Measurements from ENCODE around the gene BTBD16.

Gene BTBD16

DNA sequence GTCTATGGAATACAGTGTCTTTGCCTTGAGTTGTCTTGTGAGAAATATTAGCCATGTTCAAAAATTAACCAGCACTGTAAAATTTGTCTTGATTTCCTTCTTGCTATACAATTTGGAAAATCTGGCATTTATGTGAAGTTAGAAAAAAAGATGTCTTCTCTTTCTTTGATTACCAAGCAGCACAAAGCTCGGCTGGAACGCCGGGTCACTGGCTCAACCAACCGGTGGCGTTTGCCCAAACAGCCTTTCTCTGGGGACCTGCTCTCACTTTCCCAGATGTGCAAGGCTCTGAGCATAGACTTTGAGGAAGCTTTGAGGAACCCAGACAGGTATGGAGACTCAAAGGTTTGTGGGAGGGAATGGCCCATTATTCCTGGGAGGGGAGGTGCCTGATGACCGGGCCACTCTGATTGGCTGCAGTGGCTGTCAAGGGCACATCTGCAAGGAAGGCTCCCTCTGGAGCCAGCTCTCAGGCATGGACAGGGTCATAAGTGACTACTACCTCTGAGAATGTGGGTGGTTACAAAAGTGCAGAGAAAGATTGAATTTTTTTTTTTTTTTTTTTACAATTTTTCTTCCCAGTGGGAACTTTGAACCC, 5.6 kb downstream of the BTBD16 start:
- no peaks in the 10 kb centered on the region for H3K9me3 ChIP-seq (ENCODE audit: control insufficient read depth, low read length)
- H3K27ac ChIP-seq, result no peak overlapping the region
- H3K9ac ChIP-seq, result no peak overlapping the region
- no peaks in the 10 kb centered on the region for H3K4me1 ChIP-seq
- H3K4me3 ChIP-seq (ENCODE audit: low read depth, low read length), result no peak overlapping the region
- no peak overlapping the region for H3K4me2 ChIP-seq (ENCODE audit: low read length)
- TF ChIP-seq, protein P1, sequence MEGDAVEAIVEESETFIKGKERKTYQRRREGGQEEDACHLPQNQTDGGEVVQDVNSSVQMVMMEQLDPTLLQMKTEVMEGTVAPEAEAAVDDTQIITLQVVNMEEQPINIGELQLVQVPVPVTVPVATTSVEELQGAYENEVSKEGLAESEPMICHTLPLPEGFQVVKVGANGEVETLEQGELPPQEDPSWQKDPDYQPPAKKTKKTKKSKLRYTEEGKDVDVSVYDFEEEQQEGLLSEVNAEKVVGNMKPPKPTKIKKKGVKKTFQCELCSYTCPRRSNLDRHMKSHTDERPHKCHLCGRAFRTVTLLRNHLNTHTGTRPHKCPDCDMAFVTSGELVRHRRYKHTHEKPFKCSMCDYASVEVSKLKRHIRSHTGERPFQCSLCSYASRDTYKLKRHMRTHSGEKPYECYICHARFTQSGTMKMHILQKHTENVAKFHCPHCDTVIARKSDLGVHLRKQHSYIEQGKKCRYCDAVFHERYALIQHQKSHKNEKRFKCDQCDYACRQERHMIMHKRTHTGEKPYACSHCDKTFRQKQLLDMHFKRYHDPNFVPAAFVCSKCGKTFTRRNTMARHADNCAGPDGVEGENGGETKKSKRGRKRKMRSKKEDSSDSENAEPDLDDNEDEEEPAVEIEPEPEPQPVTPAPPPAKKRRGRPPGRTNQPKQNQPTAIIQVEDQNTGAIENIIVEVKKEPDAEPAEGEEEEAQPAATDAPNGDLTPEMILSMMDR (IDR thresholded peaks at IDR 0.05), result no peak
- no peaks in the 10 kb centered on the region for H3K36me3 ChIP-seq (ENCODE audit: control insufficient read depth, insufficient read depth, low read length)
- no peaks in the 10 kb centered on the region for H3K79me2 ChIP-seq
- no peak overlapping the region for H2AFZ ChIP-seq
- H3K27me3 ChIP-seq (ENCODE audit: control insufficient read depth, insufficient read depth, low read length), result no peaks in the 10 kb centered on the region

DNA sequence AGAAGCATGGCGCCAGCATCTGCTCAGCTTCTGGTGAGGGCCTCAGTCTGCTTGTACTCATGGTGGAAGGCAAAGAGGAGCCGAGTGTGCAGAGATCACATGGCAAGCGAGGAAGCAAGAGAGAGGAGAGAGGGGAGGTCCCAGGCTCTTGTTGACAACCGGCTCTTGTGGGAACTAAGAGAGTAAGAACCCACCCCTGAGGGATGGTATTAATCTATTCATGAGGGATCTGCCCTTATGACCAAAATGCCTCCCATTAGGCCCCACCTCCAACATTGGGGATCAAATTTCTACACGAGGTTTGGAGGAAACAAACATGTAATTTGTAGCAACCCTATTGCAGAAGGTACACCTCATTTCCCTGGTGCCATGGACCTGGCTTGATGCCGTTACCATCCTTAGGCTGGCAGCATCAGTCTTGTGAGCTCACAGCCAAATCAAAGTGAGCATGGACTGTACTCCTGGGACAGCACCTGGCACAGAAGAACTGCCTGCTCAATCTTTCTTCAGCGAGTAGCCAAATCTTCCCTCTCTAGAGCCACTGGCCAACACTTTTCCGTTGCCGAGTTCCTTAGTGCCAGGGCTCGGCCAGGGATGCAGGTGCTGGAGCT, 6.5 kb downstream of the BTBD16 start:
- no peaks in the 10 kb centered on the region for H3K9me3 ChIP-seq (ENCODE audit: control insufficient read depth, low read length)
- H3K4me2 ChIP-seq (ENCODE audit: low read length), result no peak overlapping the region
- no peaks in the 10 kb centered on the region for H3K36me3 ChIP-seq (ENCODE audit: control insufficient read depth, insufficient read depth, low read length)
- no peak overlapping the region for H3K4me3 ChIP-seq (ENCODE audit: low read depth, low read length)
- TF ChIP-seq, protein P1 (IDR thresholded peaks at IDR 0.05), result no peak
- no peaks in the 10 kb centered on the region for H3K79me2 ChIP-seq
- H3K9ac ChIP-seq, result no peak overlapping the region
- no peaks in the 10 kb centered on the region for H3K27me3 ChIP-seq (ENCODE audit: control insufficient read depth, insufficient read depth, low read length)
- H2AFZ ChIP-seq, result no peak overlapping the region
- H3K27ac ChIP-seq, result no peak overlapping the region
- H3K4me1 ChIP-seq, result no peaks in the 10 kb centered on the region

DNA sequence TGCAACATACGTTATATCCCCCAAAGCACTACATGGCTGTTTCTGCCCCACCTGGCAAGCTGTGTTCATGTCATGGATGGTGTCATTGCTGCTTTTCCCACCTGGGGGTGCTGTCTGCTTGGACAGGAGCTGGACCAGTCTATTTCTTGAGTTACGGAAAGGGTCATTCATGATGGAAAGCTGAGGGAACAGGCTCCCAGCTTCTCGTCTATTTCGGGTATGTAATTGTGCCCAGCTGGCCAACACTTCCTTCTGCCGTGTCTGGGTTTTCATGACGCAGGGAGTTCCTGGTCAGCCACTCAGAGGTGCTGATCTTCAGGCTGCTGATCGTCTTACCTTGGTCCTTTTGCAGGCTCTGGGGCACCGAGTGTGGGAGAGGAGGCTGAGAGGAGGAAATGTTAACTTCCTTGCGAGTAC, 8.6 kb downstream of the BTBD16 start:
- Histone ChIP-seq H3K9ac (no peak overlapping the region), H3K4me3 (ENCODE audit: low read depth, low read length) (no peak overlapping the region), H3K4me1 (no peaks in the 10 kb centered on the region), H3K79me2 (no peaks in the 10 kb centered on the region), H3K27ac (no peak overlapping the region), H3K4me2 (ENCODE audit: low read length) (peak overlapping the region; percentile 18), H2AFZ (no peak overlapping the region), H3K36me3 (ENCODE audit: control insufficient read depth, insufficient read depth, low read length) (no peaks in the 10 kb centered on the region), H3K9me3 (ENCODE audit: control insufficient read depth, low read length) (no peaks in the 10 kb centered on the region), H3K27me3 (ENCODE audit: control insufficient read depth, insufficient read depth, low read length) (no peaks in the 10 kb centered on the region)
- TF ChIP-seq, protein P1 (IDR thresholded peaks at IDR 0.05), result peak; percentile 22

DNA sequence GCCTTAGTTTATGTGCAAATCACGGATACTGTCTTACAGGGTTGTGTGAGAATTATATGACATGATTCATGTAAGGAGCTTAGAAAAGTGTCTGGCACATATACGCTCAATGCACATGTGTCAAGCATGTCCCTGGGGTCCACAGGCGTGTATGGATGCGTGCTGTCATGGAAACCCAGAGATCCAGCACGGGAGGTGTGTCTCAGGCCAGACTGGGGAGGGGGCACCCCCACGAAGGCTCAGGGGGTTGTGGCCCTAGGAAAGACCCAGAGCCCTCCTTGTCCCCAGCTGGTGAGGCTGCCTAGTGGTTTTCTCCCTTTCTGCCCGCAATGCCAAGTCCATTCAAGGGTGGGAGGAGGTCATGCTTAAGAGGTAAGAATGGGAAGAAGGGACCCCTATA, 9.1 kb downstream of the BTBD16 start:
- Histone ChIP-seq H3K27me3 (ENCODE audit: control insufficient read depth, insufficient read depth, low read length) (no peaks in the 10 kb centered on the region), H3K36me3 (ENCODE audit: control insufficient read depth, insufficient read depth, low read length) (no peaks in the 10 kb centered on the region), H2AFZ (no peak overlapping the region), H3K79me2 (no peaks in the 10 kb centered on the region), H3K9ac (no peak overlapping the region), H3K27ac (no peak overlapping the region), H3K4me3 (ENCODE audit: low read depth, low read length) (no peak overlapping the region), H3K9me3 (ENCODE audit: control insufficient read depth, low read length) (no peaks in the 10 kb centered on the region), H3K4me1 (no peaks in the 10 kb centered on the region), H3K4me2 (ENCODE audit: low read length) (no peak overlapping the region)
- TF ChIP-seq, protein P1 (IDR thresholded peaks at IDR 0.05), result no peak

All from parathyroid adenoma (tissue), 2 donors.